A673 (cell line): Measurements from ENCODE around the gene DFFB.

ENCODE experiments used
- EZH2 ChIP-seq: fragments of 200-600 bp; sonication (generic); IDR thresholded peaks from 2 replicates; pipeline ENCODE4 v1.6.1; 2017; ENCODE audit warnings: borderline replicate concordance, low read depth, mild to moderate bottlenecking, mixed read lengths, antibody characterized with exemption, low read length; ENCODE audit not compliant: poor library complexity, severe bottlenecking
- TF ChIP-seq, protein P1 (sequence below): fragments of 300-800, 200-600 bp; sonication (generic); conservative IDR thresholded peaks from 2 replicates; pipeline ENCODE4 v1.5.1; 2017; ENCODE audit warnings: low read depth, mild to moderate bottlenecking, antibody characterized with exemption, low read length, moderate library complexity, mixed read lengths

DNA sequence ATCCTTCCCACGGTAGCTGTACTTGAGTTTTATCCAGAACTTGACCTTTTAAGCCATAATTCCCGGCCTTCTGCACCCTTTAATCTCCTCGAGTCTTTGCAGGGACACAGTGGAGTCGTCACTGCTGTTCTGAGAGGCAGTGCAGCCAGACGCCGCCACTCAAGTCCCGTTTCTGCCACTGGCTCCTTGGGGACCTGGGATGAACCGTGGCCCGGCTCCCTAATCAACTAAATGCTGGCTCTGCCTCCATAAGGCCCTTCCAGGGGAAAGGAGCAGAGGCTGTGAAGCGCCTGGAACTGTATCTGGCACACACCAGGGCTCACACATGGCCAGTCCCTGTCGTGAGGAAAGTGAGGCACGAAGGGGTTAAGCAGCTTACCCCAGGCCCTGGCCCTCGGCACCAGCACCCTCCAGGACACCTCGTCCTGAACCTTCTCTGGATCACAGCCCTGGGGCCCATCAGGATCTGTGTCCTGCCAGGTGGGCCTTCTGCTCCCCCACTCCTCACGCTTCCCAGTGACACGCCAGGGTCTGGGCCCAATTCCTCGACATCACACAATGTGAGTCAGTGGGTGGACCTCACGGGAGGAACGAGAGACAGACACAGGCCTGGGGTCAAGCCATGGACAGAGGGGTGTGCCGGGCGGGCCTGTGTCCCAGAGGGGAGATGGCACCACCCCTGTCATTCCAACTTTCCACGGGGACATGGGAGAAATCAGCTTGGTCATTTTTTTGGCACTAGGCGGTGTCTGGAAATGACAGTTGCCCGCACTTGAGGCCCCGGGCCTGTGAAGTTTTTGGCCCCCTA is 66.3 kb downstream of the DFFB start:
- TF ChIP-seq, protein P1, sequence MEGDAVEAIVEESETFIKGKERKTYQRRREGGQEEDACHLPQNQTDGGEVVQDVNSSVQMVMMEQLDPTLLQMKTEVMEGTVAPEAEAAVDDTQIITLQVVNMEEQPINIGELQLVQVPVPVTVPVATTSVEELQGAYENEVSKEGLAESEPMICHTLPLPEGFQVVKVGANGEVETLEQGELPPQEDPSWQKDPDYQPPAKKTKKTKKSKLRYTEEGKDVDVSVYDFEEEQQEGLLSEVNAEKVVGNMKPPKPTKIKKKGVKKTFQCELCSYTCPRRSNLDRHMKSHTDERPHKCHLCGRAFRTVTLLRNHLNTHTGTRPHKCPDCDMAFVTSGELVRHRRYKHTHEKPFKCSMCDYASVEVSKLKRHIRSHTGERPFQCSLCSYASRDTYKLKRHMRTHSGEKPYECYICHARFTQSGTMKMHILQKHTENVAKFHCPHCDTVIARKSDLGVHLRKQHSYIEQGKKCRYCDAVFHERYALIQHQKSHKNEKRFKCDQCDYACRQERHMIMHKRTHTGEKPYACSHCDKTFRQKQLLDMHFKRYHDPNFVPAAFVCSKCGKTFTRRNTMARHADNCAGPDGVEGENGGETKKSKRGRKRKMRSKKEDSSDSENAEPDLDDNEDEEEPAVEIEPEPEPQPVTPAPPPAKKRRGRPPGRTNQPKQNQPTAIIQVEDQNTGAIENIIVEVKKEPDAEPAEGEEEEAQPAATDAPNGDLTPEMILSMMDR = no peak
- no peak for TF ChIP-seq EZH2
